Muscle of back (tissue), 10 donors: ENCODE results near the gene ARHGEF25. TPM values are rescaled to one million over a fixed set of nuclear protein-coding genes. Genes with fewer than 3 reads are reported as not detected.

Experiments
- polyA plus RNA-seq, 10 donors: library from polyadenylated mRNA; unstranded; fragments of 120-200 nt; gene quantifications; one replicate each; pipeline ENCODE4 v1.2.1, GENCODE V29; 2013; ENCODE audit not compliant: insufficient read length in 10 of 10

ARHGEF25 gene
- polyA plus RNA-seq, 10 donors: 30.5 to 47.9 (median 37.8) TPM

Other genes with a start within 250 kb of the ARHGEF25 start
- 10 to 100 TPM; 33.2 to 59.4 (median 49.1) TPM for gene R3HDM2, start 180.4 kb upstream of the ARHGEF25 start, polyA plus RNA-seq
- under 1 TPM in 8 of 10 donors, not detected in 2; 0.12 to 0.42 (median 0.20) TPM for gene INHBC, start 176.7 kb upstream of the ARHGEF25 start, polyA plus RNA-seq
- gene INHBE, start 156.1 kb upstream of the ARHGEF25 start, polyA plus RNA-seq: 1 to 10 TPM in 9 of 10 donors, under 1 TPM in 1; 0.83 to 4.6 (median 2.3) TPM
- 10 to 100 TPM in 5 of 10 donors, 1 to 10 TPM in 5; 6.4 to 18.4 (median 10.7) TPM for gene GLI1, start 151.7 kb upstream of the ARHGEF25 start, polyA plus RNA-seq
- 10 to 100 TPM in 1 of 10 donors, 1 to 10 TPM in 9; 3.5 to 10.6 (median 6.6) TPM for gene ARHGAP9, start 131.6 kb upstream of the ARHGEF25 start, polyA plus RNA-seq
- gene MARS1, start 123.4 kb upstream of the ARHGEF25 start, polyA plus RNA-seq: 100 to 1,000 TPM in 2 of 10 donors, 10 to 100 TPM in 8; 72.4 to 114 (median 90.8) TPM
- 10 to 100 TPM in 9 of 10 donors, 1 to 10 TPM in 1; 9.9 to 13.4 (median 11.4) TPM for gene DDIT3, start 90.9 kb upstream of the ARHGEF25 start, polyA plus RNA-seq
- 10 to 100 TPM; 29.4 to 50.0 (median 36.5) TPM for gene MBD6, start 88.6 kb upstream of the ARHGEF25 start, polyA plus RNA-seq
- gene DCTN2, start 64.2 kb upstream of the ARHGEF25 start, polyA plus RNA-seq: 100 to 1,000 TPM; 131 to 157 (median 148) TPM
- under 1 TPM in 9 of 10 donors, not detected in 1; 0.08 to 0.46 (median 0.17) TPM for gene KIF5A, start 61.4 kb upstream of the ARHGEF25 start, polyA plus RNA-seq
- 10 to 100 TPM; 10.4 to 16.0 (median 11.4) TPM for gene PIP4K2C, start 20.2 kb upstream of the ARHGEF25 start, polyA plus RNA-seq
- 10 to 100 TPM; 21.8 to 42.7 (median 26.5) TPM for gene DTX3, start 6.6 kb upstream of the ARHGEF25 start, polyA plus RNA-seq
- 1 to 10 TPM; 1.5 to 3.1 (median 2.6) TPM for gene B4GALNT1, start 21.8 kb downstream of the ARHGEF25 start, polyA plus RNA-seq
- 100 to 1,000 TPM; 112 to 161 (median 121) TPM for gene OS9, start 82.7 kb downstream of the ARHGEF25 start, polyA plus RNA-seq
- gene AGAP2, start 127.3 kb downstream of the ARHGEF25 start, polyA plus RNA-seq: 10 to 100 TPM in 3 of 10 donors, 1 to 10 TPM in 7; 5.6 to 12.5 (median 7.3) TPM
- gene TSPAN31, start 133.6 kb downstream of the ARHGEF25 start, polyA plus RNA-seq: 10 to 100 TPM; 38.1 to 52.2 (median 44.0) TPM
- 100 to 1,000 TPM; 119 to 210 (median 154) TPM for gene CDK4, start 140.9 kb downstream of the ARHGEF25 start, polyA plus RNA-seq
- 10 to 100 TPM in 1 of 10 donors, 1 to 10 TPM in 9; 6.6 to 10.2 (median 7.9) TPM for gene MARCHF9, start 143.7 kb downstream of the ARHGEF25 start, polyA plus RNA-seq
- gene CYP27B1, start 155.6 kb downstream of the ARHGEF25 start, polyA plus RNA-seq: 1 to 10 TPM in 3 of 10 donors, under 1 TPM in 7; 0.20 to 1.3 (median 0.82) TPM
- gene METTL1, start 160.7 kb downstream of the ARHGEF25 start, polyA plus RNA-seq: 10 to 100 TPM; 19.5 to 28.7 (median 25.8) TPM
- gene EEF1AKMT3, start 161.2 kb downstream of the ARHGEF25 start, polyA plus RNA-seq: 1 to 10 TPM; 5.6 to 10.0 (median 6.6) TPM
- gene TSFM, start 171.4 kb downstream of the ARHGEF25 start, polyA plus RNA-seq: 10 to 100 TPM; 22.6 to 34.7 (median 30.6) TPM
- 10 to 100 TPM in 7 of 10 donors, 1 to 10 TPM in 3; 8.6 to 30.6 (median 12.6) TPM for gene AVIL, start 207.3 kb downstream of the ARHGEF25 start, polyA plus RNA-seq
- 100 to 1,000 TPM; 181 to 215 (median 192) TPM for gene CTDSP2, start 235.3 kb downstream of the ARHGEF25 start, polyA plus RNA-seq